ENCODE results near the gene ATP8A2. TPM values are rescaled to one million over a fixed set of nuclear protein-coding genes. Genes with fewer than 3 reads are reported as not detected.

The ATP8A2 gene
- total RNA-seq, 6 experiments from 2014 or later = not detected

DNA sequence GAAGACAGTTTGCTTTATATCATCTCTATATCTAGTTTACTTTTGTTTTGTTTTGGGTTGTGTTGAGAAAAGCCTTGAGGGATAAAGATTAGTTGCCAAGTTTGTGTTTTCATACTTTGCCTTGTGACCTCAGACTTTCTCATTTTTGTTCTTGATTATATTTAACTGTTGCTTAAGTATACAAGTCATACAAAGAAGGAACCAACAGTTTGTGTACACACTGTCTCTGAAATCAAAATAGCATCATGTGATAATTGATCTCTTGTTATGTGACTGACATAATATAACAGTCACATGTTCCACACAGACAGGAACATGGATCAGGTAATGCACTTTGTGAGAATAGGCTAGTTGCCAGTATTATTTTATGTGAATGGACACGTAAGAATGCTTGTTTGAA lies 609.3 kb downstream of the ATP8A2 start:
- Histone ChIP-seq H3K9me3 (no peaks in the 10 kb centered on the region), H3K27me3 (no peaks in the 10 kb centered on the region), H3K36me3 (no peaks in the 10 kb centered on the region), H3K27ac (no peak overlapping the region), H3K4me1 (no peaks in the 10 kb centered on the region), H3K4me3 (no peak overlapping the region)
- 19% methylated on average over 1 of the region's 1 CpG for WGBS (ENCODE audit: insufficient coverage, low coverage, low lambda C conversion rate, missing lambda C conversion rate)
- intact Hi-C loops (cut with DNase I) = no loop called here
- no peak for TF ChIP-seq CTCF (IDR thresholded peaks at IDR 0.05)
- TF ChIP-seq POLR2A (IDR thresholded peaks at IDR 0.05) = no peak
- DNase-seq (no peak), ATAC-seq (no peak)

GRCh38 chr13:25982907-25983306 lies 611.1 kb downstream of the ATP8A2 start:
- H3K36me3 ChIP-seq = no peaks in the 10 kb centered on the region
- intact Hi-C loops (cut with DNase I) = no loop called here
- H3K4me3 ChIP-seq = no peak overlapping the region
- no peaks in the 10 kb centered on the region for H3K4me1 ChIP-seq
- H3K9me3 ChIP-seq = no peaks in the 10 kb centered on the region
- H3K27ac ChIP-seq = no peak overlapping the region
- TF ChIP-seq POLR2A (IDR thresholded peaks at IDR 0.05) (no peak), CTCF (IDR thresholded peaks at IDR 0.05) (no peak)
- ATAC-seq (no peak), DNase-seq (no peak)
- no peaks in the 10 kb centered on the region for H3K27me3 ChIP-seq

DNA sequence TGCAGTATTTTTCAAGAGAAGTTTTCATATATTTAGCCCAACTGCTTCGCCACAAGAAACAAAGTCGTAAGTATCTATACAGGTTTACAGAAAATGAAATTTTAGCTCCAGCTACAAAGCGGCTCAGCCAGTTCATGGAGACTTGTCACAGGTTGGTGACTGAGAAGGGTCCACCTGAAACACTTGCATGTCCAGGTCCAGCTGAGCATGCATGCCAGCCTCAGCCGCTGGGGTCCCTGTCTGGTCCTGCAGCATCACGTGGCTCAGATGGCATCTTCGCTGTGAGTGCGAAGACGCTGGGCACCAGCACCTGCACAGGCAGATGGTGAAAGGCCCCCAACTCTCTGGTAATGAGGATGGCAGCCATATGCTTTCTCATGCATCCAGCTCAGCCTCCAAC lies 616.2 kb downstream of the ATP8A2 start:
- 67% methylated on average over 2 of the region's 8 CpGs for whole genome bisulfite sequencing (ENCODE audit: insufficient coverage, low coverage, low lambda C conversion rate, missing lambda C conversion rate)
- Histone ChIP-seq H3K36me3 (no peaks in the 10 kb centered on the region), H3K9me3 (no peaks in the 10 kb centered on the region), H3K4me3 (no peak overlapping the region), H3K27me3 (no peaks in the 10 kb centered on the region), H3K27ac (no peak overlapping the region), H3K4me1 (no peaks in the 10 kb centered on the region)
- DNase-seq (no peak), ATAC-seq (no peak)
- TF ChIP-seq POLR2A (IDR thresholded peaks at IDR 0.05) = no peak
- no peak for TF ChIP-seq CTCF (IDR thresholded peaks at IDR 0.05)
- intact Hi-C loops (cut with DNase I) = no loop called here

DNA sequence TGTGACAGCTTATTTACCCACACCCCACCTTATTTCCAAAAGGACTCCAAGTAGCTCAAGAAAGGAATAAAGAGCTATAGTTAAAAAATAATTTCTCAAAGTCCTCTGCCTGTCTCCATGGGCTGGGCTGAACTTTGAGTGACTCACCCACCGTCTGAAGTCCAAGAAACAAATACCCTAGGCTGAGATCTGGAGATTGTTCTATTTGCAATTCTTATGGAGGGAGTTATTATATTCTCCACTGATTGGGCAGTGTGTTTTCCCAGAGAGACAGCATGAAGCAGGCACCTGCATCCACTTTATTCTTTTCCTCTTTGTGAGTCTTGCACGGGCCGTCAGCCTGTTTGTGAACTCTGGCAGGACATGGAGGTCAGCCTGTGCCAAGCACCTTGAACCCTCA lies 616.9 kb downstream of the ATP8A2 start:
- Histone ChIP-seq H3K27ac (no peak overlapping the region), H3K27me3 (no peaks in the 10 kb centered on the region), H3K4me3 (no peak overlapping the region), H3K36me3 (no peaks in the 10 kb centered on the region), H3K9me3 (no peaks in the 10 kb centered on the region), H3K4me1 (no peaks in the 10 kb centered on the region)
- no peak for DNase-seq
- TF ChIP-seq POLR2A (IDR thresholded peaks at IDR 0.05) = no peak
- TF ChIP-seq CTCF (IDR thresholded peaks at IDR 0.05) = no peak
- no peak for ATAC-seq
- WGBS (ENCODE audit: insufficient coverage, low coverage, low lambda C conversion rate, missing lambda C conversion rate) = 23% methylated on average over 3 of the region's 3 CpGs
- intact Hi-C loops (cut with DNase I) = no loop called here

- no peak for DNase-seq
- 23% methylated on average over 10 of the region's 10 CpGs for WGBS (ENCODE audit: insufficient coverage, low coverage, low lambda C conversion rate, missing lambda C conversion rate)
These were observed 619.0 kb downstream of the ATP8A2 start for GRCh38 chr13:25990801-25991200.

More at GRCh38 chr13:25990801-25991200, 619.0 kb downstream of the ATP8A2 start:
- Histone ChIP-seq H3K27ac (no peak overlapping the region), H3K4me3 (no peak overlapping the region), H3K9me3 (no peaks in the 10 kb centered on the region), H3K4me1 (no peaks in the 10 kb centered on the region), H3K27me3 (no peaks in the 10 kb centered on the region), H3K36me3 (no peaks in the 10 kb centered on the region)
- no peak for TF ChIP-seq POLR2A (IDR thresholded peaks at IDR 0.05)
- TF ChIP-seq CTCF (IDR thresholded peaks at IDR 0.05) = no peak
- intact Hi-C loops (cut with DNase I) = no loop called here
- no peak for ATAC-seq

Data from right lobe of liver (tissue), 6 donors.